Stimulated activated CD4-positive, alpha-beta T cell treated with anti-CD3 and anti-CD28 coated beads, Interleukin-4, amount 100 ng/mL, for 1 hour (primary cell): Measurements from ENCODE around the gene USP37.

Experiments
- DNase-seq: peaks from one replicate; pipeline ENCODE4 v3.0.0-alpha.2; 2020

Gene USP37, protein sequence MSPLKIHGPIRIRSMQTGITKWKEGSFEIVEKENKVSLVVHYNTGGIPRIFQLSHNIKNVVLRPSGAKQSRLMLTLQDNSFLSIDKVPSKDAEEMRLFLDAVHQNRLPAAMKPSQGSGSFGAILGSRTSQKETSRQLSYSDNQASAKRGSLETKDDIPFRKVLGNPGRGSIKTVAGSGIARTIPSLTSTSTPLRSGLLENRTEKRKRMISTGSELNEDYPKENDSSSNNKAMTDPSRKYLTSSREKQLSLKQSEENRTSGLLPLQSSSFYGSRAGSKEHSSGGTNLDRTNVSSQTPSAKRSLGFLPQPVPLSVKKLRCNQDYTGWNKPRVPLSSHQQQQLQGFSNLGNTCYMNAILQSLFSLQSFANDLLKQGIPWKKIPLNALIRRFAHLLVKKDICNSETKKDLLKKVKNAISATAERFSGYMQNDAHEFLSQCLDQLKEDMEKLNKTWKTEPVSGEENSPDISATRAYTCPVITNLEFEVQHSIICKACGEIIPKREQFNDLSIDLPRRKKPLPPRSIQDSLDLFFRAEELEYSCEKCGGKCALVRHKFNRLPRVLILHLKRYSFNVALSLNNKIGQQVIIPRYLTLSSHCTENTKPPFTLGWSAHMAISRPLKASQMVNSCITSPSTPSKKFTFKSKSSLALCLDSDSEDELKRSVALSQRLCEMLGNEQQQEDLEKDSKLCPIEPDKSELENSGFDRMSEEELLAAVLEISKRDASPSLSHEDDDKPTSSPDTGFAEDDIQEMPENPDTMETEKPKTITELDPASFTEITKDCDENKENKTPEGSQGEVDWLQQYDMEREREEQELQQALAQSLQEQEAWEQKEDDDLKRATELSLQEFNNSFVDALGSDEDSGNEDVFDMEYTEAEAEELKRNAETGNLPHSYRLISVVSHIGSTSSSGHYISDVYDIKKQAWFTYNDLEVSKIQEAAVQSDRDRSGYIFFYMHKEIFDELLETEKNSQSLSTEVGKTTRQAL

DNA sequence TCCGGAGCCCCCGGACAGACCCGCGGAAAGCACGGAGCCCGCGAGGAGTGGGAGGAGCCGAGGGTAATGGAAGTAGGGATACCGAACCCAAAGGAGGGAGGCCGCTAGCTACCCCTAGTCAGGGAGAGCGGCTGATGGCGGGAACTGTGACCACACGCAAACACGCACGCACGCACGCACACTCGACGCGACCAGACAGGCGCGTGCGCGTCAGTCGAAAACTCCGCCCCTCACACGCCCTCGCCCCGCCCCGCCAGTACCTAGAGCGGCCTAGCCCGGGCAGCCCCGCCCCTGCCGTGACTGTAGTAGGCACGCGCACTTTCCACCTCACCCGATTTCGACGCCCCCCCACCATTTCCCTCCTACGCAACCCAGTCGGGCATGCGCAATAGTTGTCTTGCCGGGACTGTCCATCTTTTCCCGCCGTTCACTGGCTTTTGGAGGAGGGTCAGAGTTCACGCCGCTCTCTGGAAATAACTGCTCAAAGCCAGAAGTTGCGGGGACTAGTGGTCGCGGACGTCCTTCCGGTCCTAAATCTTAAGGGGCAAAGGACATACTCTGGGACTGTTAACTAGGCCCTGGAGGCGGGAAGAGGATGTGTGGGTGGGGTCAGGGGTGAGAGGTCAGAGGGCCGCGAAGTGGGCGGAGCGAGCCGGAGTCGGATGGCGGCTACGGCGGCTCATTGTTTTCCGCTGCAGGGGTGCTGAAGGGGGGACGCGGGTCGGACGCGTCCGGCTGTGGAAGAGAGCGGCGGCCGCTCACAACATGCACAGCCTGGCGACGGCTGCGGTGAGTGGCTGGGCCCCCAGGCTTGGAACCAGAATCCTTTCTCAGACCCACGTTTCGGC lies at the start of gene USP37, which contains the start of gene CNOT9:
TSS of gene USP37 (minus strand) at position 162 of the 848 bp plus-strand sequence. CDS start 9,698 bp downstream, outside the sequence.
TSS of gene CNOT9 (plus strand) at position 650 of the 848 bp plus-strand sequence. CDS start at position 766, 116 bp downstream.
- DNase-seq: peak; percentile 100

DNA sequence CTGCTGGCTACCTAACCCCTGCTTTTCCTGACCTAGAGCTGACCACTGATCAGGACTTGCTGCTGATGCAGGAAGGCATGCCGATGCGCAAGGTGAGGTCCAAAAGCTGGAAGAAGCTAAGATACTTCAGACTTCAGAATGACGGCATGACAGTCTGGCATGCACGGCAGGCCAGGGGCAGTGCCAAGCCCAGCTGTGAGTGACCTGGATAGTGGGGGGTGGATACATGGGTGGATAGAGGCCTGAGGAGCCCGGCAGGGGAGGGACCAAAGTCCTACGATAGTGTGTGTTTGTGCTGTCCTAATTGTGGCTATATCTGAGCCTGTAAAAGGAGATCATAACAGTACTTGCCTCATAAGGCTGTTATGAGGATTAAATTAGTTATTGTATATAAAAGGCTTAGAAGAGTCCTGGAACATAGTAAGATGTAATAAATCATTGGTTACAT lies 47.7 kb upstream of the USP37 start:
- no peak for DNase-seq

DNA sequence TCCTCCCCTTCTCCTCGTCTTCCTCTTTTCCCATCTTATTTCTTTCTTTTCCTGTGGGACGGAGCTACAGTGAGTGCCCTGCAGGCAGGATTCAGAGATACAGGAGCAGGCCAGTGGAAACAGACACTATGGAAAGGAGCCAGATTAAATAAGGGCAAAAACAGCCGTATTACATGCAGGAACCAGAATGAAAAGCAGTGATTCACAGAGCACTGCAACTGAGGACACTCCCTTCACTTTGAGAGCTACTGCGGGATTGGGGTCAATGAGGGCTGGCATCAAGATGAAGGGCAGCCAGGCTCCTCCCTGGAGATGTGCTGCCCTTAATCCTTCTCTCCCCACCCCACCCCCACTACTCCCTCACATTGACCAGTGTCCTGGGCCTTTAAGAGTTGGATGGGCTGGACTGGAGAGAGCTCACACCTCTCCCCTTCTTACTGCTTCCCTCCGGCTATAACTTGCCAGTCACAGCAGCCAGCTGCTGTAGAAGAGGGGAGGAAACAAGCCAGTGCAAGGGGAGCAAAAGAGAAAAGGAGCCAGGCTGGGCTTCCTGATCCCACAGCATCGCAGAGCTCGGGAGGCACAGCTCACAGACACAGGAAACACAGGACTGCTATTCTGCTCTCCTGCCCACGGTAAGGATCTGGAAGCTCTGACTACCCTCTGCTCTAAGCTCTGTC lies 39.4 kb upstream of the USP37 start, which contains the start of gene PLCD4:
TSS of gene PLCD4 (plus strand) at position 464 of the 680 bp plus-strand sequence. CDS start 7,841 bp downstream, outside the sequence.
- DNase-seq: no peak

DNA sequence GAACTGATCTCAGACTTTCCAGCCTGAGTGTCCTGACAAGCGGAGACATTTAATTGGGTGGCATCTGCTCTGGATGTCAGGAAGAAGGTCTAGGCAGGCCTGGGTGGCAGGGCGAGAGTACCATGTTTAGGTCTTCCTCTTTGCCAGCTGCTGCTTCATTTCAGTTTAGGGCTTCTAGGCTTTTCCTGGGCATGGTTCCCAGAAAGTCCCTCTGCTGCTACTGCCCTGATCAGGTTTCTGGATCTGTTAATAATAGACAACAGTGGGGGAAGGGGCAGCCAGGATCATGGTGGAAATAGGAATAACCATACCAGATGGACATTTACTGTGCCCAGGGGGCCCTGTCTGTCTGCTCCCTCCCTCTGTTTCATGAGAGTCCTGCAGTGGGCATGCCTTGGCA lies 37.3 kb upstream of the USP37 start:
- DNase-seq: no peak

DNA sequence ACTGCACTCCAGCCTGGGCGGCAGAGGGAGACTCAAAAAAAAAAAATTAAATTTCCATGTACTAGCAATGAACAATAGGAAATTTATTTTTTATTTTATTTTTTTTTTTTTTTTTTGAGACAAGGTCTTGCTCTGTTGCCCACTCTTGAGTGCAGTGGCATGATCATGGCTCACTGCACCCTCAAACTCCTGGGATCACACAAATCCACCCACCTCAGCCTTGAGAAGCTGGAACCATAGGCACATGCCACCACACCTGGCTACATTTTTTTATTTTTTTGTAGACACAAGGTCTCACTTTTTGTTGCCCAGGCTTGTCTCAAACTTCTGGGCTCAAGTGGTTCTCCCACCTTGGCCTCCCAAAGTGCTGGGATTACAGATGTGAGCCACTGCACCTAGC lies 17.4 kb upstream of the USP37 start:
- DNase-seq: no peak

DNA sequence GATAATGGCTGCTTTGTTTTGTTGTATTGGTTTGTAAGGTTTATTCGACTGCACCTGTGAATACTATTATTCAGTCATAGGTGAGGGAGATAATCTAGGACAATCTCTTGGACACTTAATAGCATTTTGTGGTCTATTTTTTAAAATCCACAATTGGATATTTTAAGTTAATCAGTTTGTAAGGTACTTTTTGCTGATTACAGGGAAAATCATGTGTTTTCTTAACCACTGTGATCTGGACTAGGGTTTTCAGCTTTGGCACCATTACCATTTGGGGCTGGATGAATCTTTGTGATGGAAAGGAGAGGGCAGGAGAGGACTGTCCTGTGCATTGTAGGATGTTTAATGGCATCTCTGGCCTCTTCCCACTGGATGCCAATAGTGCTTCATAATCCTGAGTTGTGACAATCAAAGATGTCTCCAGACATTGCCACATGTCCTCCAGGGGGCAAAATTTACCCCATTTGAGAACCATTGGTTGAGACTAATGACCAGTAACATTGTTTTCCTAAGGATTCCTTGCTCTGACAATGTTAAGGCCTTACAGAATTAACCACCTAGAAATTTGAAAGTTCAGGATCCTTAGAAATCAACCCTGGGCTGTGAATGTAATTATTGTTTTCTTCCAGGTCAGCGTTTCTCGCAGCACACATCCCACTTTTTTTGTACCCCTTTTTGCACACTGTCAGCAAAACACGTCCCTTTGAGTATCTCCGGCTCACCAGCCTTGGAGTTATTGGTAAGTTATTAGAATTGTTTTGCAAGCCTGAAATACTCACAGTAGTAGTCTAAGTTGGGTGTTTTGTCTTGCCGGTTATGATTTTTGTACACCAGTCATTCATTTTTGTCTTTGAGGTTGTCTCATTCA lies 16.1 kb upstream of the USP37 start:
- no peak for DNase-seq

DNA sequence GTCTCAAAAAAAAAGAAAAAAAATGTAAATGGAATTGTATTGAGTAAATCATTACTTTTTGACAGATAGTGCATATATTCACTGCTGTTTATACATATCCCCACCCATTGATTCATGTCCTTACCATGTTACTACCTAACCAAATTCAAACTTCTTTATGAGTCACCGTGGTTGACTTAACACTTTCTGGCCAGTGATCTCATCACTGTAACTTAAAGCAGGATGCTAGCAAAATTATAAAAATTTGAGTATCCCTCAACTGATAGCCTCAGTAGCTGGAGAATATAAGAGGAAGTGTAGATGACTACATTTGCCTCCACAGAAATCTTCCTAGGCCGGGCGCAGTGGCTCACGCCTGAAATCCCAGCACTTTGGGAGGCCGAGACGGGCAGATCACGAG lies 13.9 kb upstream of the USP37 start:
- no peak for DNase-seq

DNA sequence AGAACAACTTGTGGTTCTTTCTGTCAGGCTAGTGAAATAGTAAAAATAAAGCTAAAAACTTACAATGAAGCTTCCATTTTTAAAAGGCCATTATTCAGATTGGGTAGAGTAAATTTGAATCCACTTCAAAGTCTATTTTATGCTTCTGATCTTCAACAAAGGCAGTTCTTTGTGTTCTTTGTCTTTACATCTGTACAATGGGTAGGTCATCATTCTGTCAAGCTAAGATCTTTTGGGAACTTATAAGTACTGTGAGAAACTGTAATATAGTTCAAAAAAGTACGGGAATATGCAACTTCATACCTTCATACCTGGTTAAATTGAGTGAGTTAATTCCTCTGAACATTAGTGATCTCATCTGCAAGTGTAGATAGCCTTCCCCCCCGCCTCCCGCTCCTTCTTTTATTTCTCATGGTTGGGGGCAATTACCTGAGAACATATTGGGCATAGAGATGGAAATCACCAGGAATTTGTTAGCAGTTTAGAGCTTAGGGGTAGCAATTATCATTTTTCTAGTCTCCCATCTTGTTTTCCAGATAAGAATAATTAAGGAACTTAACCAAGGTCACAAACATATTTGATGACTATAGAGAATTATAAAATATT lies 10.2 kb upstream of the USP37 start:
- DNase-seq: no peak

DNA sequence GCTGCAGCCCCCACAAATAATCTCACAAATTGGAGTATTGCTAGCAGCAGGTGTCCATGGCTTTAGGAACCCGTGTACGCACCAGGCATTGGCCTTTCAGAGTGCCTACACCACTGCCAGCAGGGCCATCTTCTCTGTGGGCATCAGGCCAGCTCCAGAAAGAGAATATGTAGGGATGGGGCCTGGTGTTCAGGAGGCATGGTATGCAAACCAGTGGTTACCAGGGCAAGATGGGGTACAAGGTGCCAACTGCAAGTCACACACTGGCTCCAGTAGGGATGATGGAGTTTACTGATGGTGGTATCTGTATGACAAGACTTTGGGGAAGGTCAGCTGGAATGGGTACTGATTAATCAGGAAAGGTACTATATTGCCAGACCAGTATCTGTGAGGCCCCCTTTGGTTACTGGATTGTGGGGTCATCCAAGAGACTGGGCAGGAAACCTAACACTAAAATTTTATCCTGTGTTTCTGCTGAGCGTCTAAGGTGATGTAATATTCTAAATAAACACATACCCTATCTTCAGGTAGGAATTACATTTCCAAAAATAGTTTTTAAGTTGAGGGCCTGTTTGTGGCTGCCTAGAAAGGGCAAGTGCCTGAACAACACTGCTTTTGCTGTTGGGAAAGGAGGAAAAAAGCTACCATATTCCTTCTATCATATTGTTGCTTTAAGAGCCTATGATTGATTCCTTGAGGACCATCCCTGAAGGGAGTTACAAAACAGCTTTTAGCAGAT lies 9.5 kb upstream of the USP37 start:
- no peak for DNase-seq

DNA sequence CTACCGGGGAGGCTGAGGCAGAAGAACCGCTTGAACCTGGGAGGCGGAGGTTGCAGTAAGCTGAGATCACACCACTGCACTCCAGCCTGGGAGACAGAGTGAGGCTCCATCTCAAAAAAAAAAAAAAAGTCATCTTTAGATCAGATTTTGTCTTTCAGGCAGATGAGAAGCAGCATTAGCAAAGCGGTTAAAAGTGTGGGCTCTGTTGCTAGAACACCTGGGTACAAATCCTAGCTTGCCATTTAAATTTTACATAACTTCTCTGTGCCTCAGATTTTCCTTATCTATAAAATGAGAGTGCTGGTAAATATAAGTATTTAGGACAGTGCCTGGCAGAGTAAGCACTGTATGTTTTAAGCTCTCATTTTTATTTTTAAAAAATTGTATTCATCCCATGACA lies 8.7 kb upstream of the USP37 start:
- DNase-seq: no peak

DNA sequence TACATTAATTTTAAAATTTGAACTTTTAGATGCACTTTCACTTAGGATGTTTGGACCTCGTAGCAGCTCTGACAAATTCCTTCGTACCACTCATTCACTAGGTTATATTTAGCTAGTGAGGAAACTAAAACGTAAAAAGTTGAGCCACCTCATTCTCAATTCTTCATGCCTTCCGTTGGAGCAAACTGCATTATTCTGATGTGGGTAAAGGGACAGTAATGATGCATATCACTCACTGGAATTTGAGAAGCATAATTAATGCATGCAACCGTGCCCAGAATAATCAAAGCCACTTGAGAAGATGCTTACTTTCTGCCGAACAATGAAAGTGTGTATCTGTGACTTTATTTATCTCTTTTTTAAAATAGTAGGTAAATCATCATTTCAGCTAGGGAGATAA lies 2.7 kb upstream of the USP37 start:
- no peak for DNase-seq

DNA sequence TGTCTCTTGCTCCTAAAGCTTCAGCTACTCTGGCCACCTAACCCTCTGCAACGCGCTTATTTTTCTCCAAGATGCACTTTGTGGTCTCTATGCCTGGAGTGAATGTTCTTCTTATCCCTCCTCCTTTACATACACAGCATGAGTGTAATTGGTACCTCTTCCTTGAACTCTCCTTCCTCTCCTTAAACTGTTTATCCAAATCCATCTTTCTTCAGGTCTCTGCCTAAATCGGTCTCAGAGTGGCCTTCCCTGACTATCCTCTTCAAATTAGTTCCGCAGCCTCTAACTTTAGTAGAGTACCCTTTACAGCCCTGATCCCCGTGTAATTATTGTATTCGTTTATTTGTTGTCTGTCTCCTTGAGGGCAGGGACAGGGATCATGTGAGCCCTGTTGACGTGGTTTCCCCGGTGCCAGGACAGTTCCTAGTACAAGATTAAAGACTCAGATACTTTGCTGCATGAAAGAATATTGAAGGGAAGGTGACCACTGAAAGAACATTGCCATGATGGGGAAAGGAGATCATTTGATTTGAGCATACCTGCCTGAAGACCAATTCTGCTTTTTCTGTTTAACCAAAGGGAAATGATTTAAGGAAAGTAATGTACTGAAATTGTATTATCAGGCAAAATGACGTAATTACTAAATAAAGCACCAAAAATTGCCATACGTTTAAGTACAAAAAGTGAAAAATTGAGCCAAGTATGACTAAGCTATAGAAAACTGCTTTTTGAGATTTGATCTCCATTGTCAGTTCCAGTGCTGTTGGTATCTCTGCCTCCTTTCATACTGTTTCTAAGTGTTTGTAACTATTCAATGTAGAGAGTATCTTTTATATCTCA lies 1.7 kb upstream of the USP37 start:
- DNase-seq: no peak

DNA sequence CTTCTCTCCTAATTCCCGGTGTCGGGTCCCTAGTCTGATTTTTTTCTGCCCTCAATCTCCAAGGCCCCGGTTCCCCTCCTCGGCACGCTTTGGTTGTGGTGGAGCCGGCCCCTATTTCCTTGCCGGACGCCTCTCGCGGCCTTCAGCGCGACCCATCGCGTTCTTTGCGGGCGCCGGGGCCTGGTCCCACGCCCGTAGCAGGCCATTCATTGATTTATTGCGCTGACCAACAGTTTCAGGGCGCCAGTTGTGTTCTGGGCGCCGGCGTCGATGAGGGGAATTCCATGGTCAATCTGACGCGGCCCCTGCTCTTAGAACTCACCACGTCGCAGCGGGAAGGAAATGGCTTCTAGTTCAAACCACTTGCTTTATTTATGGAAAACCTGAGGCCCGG lies 884 bp upstream of the USP37 start:
- DNase-seq: peak; percentile 56

DNA sequence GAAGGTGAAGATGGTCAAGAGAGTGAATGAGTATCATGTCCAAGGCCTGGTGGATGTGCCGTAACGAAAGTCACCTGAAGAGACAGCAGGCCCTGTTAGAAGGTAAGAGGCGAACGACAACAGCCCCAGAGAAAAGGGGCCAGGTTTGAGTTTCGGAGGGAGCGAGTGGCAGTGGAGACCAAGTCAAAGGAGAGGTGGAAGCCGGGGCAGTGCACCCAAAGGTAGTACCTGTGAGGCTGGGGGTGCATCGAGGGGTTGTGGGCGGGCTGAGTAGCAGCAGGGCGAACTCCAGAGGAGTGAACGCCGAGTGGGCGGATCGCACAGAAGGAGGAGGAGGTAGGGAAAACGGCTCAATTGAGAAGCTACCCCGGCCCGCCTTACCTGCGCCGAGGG lies 358 bp downstream of the USP37 start:
- peak; percentile 74 for DNase-seq

DNA sequence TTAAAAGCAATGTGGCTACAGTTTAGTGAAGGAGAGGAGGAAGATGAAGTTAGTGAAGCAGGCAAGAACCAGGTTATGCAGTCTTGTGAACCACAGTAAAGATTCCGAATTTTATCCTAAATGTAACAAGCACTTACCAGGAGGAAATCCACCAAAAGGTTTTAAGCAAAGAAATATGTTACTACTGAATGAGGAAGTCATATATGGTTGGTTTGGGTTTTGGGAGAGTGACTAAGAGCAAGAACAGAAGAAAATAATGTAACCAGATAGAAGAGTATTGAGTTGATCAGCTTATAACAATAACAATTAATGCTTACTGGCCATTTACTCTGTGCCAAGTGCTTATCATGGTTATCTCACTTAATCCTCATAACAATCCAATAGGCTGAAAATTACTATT lies 1.9 kb downstream of the USP37 start:
- no peak for DNase-seq

DNA sequence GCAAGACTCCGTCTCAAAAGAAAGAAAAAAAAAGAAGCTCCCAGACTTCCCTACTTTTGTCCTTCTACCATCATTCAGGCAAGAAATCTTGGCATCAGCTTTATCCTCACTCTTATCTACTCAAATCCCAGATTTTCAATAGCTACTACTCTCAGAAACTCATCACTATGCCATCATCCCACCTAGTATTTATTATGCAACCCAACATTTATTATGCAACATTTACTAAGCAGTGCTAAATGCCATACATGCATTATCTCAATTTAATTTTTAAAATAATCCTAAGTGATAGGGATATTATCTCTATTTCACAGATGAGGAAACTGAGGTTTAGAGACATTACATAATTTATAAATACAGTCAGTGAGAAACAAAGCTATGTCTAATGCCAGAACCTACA lies 4.1 kb downstream of the USP37 start:
- no peak for DNase-seq

DNA sequence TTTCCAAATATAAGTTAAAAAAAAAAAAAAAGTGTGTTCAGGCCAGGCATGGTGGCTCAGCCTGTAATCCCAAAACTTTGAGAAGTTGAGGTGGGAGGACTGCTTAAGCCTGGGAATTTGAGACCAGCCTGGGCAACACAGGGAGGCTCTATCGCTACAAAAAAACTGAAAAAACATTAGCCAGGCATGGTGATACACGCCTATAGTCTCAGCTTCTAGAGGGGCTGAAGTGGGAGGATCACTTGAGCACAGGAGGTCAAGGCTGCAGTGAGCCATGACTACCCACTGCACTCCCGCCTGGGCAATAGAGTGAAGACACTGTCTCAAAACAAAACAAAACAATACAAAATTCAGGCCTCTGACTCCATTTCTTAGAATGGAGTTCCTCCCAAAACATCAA lies 9.2 kb downstream of the USP37 start:
- no peak for DNase-seq

DNA sequence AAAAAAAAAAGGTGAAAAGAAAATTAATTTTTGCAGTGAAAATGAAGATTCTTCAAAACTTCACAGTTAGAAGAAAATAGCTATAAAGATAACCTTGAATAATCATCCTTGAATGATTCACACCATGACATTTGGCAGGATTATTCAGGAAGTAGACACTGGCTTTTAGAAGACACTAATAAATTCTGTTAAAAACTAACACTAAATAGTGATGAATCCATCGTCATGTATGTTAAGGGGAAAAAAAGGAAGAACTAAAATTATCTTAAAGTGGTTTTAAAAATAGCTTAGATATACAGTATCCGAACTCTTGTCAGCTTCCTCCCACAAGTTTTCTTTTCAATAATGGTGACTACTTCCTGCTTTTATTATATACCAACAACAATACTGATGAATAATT lies 10.2 kb downstream of the USP37 start:
- no peak for DNase-seq

DNA sequence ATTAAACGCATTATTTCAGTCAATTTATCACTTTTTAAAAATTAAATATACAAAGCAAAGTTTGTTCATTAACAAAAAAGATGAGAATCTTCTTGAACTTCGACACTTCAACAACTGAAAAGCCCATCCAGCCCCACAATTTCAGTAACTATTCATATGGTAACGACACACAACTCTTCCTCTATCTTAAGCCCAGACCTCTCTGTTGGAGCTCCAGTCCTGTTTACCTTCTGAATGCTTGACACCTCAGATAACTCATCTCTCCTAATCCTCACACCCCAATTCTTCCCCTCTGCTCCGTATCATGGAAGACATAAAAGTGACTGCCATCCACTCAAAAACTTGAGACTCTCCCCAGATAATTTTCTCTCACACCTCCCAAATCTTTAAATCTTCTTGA lies 12.6 kb downstream of the USP37 start:
- DNase-seq: no peak
